Measurements from ENCODE around the gene CPT1A.

CPT1A gene

DNA sequence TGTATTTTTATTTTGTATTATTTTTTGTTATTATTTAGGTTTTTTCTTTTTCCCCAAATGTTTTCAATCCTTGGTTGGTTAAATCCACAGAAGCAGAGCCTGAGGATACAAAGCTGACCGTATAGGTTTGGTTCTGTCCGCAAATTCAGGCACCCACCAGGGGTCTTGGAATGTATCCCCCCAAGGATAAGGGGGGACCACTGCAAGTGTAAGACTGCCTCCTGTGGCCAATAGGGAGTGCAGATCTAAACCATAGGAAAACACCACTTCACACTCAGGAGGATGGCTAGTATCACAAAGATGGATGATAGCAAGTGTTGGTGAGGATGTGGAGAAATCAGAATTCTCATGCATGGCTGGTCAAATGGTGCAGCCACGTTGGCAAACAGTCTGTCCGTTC is 20.0 kb downstream of the CPT1A start:
- Histone ChIP-seq H3K36me3 (ENCODE audit: control insufficient read depth in 5 of 5, insufficient read depth in 5 of 5, low read length in 5 of 5) (peaks cover 0 to 7% (median 3%) of the 10 kb centered on the region in 5 donors), H3K4me3 (ENCODE audit: low read depth in 1 of 5, low read length in 5 of 5) (no peak overlapping the region), H3K27me3 (ENCODE audit: control insufficient read depth in 5 of 5, insufficient read depth in 4 of 5, low read length in 5 of 5) (peaks cover 0 to 2% (median 0%) of the 10 kb centered on the region in 5 donors), H3K9ac (ENCODE audit: low read length in 5 of 5) (no peak overlapping the region), H3K4me1 (ENCODE audit: control insufficient read depth in 5 of 5, insufficient read depth in 5 of 5, low read length in 5 of 5) (peaks cover 0 to 21% (median 8%) of the 10 kb centered on the region in 5 donors), H3K9me3 (ENCODE audit: control insufficient read depth in 5 of 5, low read length in 5 of 5) (no peaks in the 10 kb centered on the region), H3K27ac (ENCODE audit: low read depth, low read length) (no peak overlapping the region)

DNA sequence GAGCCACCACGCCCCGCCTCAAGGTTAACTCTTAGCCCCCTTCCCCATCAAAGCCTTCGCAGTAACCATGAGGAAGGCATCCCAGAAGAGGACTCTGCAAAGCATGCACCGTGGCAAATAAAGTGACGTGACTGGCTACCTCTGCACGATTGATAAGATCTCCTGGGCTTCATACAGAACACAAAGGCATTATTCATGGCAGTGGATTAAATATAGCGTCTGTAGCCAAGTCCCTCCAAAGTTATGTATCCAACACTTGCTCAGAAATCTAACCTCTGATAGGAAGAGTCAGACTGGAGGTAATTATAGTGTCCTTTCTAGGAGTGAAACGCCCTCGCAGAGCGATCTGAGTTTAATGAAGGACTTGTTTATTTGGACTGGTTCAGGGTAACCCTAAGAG is 22.4 kb downstream of the CPT1A start:
- Histone ChIP-seq H3K4me1 (ENCODE audit: control insufficient read depth in 5 of 5, insufficient read depth in 5 of 5, low read length in 5 of 5) (peaks cover 0 to 18% (median 4%) of the 10 kb centered on the region in 5 donors), H3K27me3 (ENCODE audit: control insufficient read depth in 5 of 5, insufficient read depth in 4 of 5, low read length in 5 of 5) (no peaks in the 10 kb centered on the region), H3K27ac (ENCODE audit: low read depth, low read length) (no peak overlapping the region), H3K9ac (ENCODE audit: low read length in 5 of 5) (no peak overlapping the region), H3K4me3 (ENCODE audit: low read depth in 1 of 5, low read length in 5 of 5) (no peak overlapping the region), H3K9me3 (ENCODE audit: control insufficient read depth in 5 of 5, low read length in 5 of 5) (no peaks in the 10 kb centered on the region), H3K36me3 (ENCODE audit: control insufficient read depth in 5 of 5, insufficient read depth in 5 of 5, low read length in 5 of 5) (peaks cover 0 to 19% (median 14%) of the 10 kb centered on the region in 5 donors)

DNA sequence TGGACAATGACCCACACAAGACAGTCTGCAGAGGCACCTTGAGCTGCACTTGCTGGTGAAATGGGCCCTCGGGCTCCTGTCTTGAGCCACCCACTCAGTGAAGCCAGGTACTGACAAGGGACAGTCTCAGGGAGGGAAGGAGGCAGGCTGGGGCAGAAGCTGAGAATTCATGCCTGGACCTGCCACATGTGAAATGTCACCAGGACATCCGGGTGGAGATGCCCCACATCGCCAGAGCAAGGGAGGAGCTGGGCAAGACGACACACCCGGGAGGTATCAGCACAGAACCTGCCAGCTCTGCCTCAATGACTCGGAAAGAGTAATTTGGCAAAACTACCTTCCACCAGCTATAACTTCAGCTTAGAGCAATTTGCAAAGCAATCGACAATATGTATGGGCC is 23.5 kb downstream of the CPT1A start:
- Histone ChIP-seq H3K9ac (ENCODE audit: low read length in 5 of 5) (no peak overlapping the region), H3K4me1 (ENCODE audit: control insufficient read depth in 5 of 5, insufficient read depth in 5 of 5, low read length in 5 of 5) (peaks cover 0 to 18% (median 4%) of the 10 kb centered on the region in 5 donors), H3K27me3 (ENCODE audit: control insufficient read depth in 5 of 5, insufficient read depth in 4 of 5, low read length in 5 of 5) (no peaks in the 10 kb centered on the region)

DNA sequence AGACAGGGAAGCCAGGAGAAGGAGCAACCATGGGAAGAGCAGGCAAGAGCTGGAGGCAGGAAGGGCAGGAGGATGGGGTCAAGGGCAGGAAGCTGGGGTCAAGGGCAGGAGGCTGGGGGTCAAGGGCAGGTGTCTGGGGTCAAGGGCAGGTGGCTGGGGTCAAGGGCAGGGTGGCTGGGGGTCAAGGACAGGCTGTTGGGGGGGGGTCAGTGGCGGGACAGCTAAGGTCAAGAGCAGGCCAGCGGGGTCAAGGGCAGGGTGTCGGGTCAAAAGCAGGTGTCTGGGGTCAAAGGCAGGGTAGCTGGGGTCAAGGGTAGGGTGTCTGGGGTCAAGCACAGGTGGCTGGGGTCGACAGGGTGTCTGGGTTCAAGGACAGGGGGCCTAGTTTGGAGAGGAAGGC is 24.2 kb downstream of the CPT1A start:
- H3K27me3 ChIP-seq (ENCODE audit: control insufficient read depth in 5 of 5, insufficient read depth in 4 of 5, low read length in 5 of 5), result no peaks in the 10 kb centered on the region
- no peaks in the 10 kb centered on the region for H3K9me3 ChIP-seq (ENCODE audit: control insufficient read depth in 5 of 5, low read length in 5 of 5)
- H3K9ac ChIP-seq (ENCODE audit: low read length in 5 of 5), result no peak overlapping the region
- H3K27ac ChIP-seq (ENCODE audit: low read depth, low read length), result no peak overlapping the region
- H3K4me3 ChIP-seq (ENCODE audit: low read depth in 1 of 5, low read length in 5 of 5), result no peak overlapping the region
- H3K4me1 ChIP-seq (ENCODE audit: control insufficient read depth in 5 of 5, insufficient read depth in 5 of 5, low read length in 5 of 5), result peaks cover 0 to 21% (median 6%) of the 10 kb centered on the region in 5 donors
- peaks cover 0 to 28% (median 19%) of the 10 kb centered on the region in 5 donors for H3K36me3 ChIP-seq (ENCODE audit: control insufficient read depth in 5 of 5, insufficient read depth in 5 of 5, low read length in 5 of 5)

More for the DNA sequence above, 23.5 kb downstream of the CPT1A start:
- H3K36me3 ChIP-seq (ENCODE audit: control insufficient read depth in 5 of 5, insufficient read depth in 5 of 5, low read length in 5 of 5), result peaks cover 0 to 25% (median 18%) of the 10 kb centered on the region in 5 donors
- H3K4me3 ChIP-seq (ENCODE audit: low read depth in 1 of 5, low read length in 5 of 5), result no peak overlapping the region
- no peak overlapping the region for H3K27ac ChIP-seq (ENCODE audit: low read depth, low read length)
- H3K9me3 ChIP-seq (ENCODE audit: control insufficient read depth in 5 of 5, low read length in 5 of 5), result no peaks in the 10 kb centered on the region

DNA sequence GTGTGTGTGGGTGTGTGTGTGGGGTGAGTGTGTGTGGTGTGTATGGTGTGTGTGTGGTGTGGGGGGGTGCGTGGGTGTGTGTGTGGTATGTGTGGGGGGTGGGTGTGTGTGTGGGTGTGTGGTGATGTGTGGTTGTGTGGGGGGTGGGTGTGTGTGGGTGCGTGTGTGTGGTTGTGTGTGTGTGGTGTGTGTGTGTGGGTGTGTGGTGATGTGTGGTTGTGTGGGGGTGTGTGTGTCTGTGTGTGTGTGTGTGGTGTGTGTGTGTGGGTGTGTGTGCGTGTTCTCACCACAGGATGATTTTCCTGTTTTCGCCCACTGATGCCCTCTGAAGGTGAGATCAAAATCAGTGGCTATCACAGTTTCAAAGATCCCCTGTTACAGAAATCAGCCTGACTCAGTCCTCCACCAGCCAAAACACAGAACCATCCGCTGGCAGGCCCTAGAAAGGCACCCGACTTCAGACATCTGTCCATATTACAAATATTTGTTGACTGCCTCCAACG is 24.7 kb downstream of the CPT1A start:
- H3K27me3 ChIP-seq (ENCODE audit: control insufficient read depth in 5 of 5, insufficient read depth in 4 of 5, low read length in 5 of 5), result peaks cover 0 to 2% (median 0%) of the 10 kb centered on the region in 5 donors
- H3K4me1 ChIP-seq (ENCODE audit: control insufficient read depth in 5 of 5, insufficient read depth in 5 of 5, low read length in 5 of 5), result peaks cover 0 to 26% (median 9%) of the 10 kb centered on the region in 5 donors
- H3K9me3 ChIP-seq (ENCODE audit: control insufficient read depth in 5 of 5, low read length in 5 of 5), result no peaks in the 10 kb centered on the region
- peaks cover 0 to 34% (median 23%) of the 10 kb centered on the region in 5 donors for H3K36me3 ChIP-seq (ENCODE audit: control insufficient read depth in 5 of 5, insufficient read depth in 5 of 5, low read length in 5 of 5)
- no peak overlapping the region for H3K4me3 ChIP-seq (ENCODE audit: low read depth in 1 of 5, low read length in 5 of 5)
- no peak overlapping the region for H3K27ac ChIP-seq (ENCODE audit: low read depth, low read length)
- H3K9ac ChIP-seq (ENCODE audit: low read length in 5 of 5), result no peak overlapping the region

DNA sequence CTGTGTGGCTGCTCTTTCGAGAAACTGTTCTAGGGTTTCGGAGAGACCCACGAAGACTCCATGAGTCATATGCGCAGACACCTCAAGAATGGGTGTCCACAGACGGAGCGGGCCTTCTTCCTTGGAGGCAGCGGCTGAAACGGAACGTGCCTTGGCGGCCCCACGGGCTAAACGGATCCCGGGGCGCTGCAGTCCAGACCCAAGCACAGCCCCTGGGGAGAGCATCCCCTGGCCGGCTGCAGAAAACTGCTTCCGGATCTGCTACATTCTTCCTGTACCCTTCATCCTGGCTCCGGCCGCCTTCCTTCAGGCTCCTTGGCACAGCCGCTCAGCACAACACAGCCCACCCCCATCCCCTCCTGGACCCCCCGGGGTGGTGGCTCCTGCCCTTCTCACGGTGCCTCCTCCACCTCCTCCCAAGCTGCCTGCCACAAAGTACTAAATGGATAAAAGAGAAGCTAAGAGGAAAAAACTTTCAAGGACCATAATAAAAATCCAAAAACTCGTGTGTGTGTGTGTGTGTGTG is 25.4 kb downstream of the CPT1A start:
- H3K4me1 ChIP-seq (ENCODE audit: control insufficient read depth in 5 of 5, insufficient read depth in 5 of 5, low read length in 5 of 5), result peaks cover 0 to 27% (median 9%) of the 10 kb centered on the region in 5 donors
- no peaks in the 10 kb centered on the region for H3K9me3 ChIP-seq (ENCODE audit: control insufficient read depth in 5 of 5, low read length in 5 of 5)
- H3K27me3 ChIP-seq (ENCODE audit: control insufficient read depth in 5 of 5, insufficient read depth in 4 of 5, low read length in 5 of 5), result peaks cover 0 to 2% (median 0%) of the 10 kb centered on the region in 5 donors
- H3K4me3 ChIP-seq (ENCODE audit: low read depth in 1 of 5, low read length in 5 of 5), result no peak overlapping the region
- H3K9ac ChIP-seq (ENCODE audit: low read length in 5 of 5), result no peak overlapping the region
- no peak overlapping the region for H3K27ac ChIP-seq (ENCODE audit: low read depth, low read length)
- peaks cover 0 to 37% (median 25%) of the 10 kb centered on the region in 5 donors for H3K36me3 ChIP-seq (ENCODE audit: control insufficient read depth in 5 of 5, insufficient read depth in 5 of 5, low read length in 5 of 5)

DNA sequence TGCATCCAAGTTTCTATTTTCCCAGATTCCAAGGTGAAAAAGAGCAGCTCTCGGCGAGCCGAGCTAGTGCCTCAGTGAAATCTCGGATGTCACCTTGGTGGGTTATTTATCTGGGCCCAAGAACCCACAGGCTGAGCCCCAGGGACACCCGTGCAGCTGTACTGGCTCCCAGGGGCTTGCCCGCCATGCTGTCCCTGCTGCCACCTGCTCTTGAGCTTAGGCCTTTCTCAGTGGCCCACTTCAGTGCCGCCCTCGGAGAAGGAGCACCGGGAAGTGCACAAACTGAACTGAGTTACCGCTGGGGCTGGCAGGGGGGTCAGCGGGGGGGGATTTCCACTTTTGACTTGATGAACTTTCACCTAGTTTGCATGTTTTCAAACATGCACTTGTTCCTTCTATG is 27.9 kb downstream of the CPT1A start:
- peaks cover 0 to 2% (median 0%) of the 10 kb centered on the region in 5 donors for H3K27me3 ChIP-seq (ENCODE audit: control insufficient read depth in 5 of 5, insufficient read depth in 4 of 5, low read length in 5 of 5)
- peaks cover 0 to 50% (median 29%) of the 10 kb centered on the region in 5 donors for H3K36me3 ChIP-seq (ENCODE audit: control insufficient read depth in 5 of 5, insufficient read depth in 5 of 5, low read length in 5 of 5)
- no peak overlapping the region for H3K4me3 ChIP-seq (ENCODE audit: low read depth in 1 of 5, low read length in 5 of 5)
- no peak overlapping the region for H3K27ac ChIP-seq (ENCODE audit: low read depth, low read length)
- no peak overlapping the region for H3K9ac ChIP-seq (ENCODE audit: low read length in 5 of 5)
- peaks cover 0 to 29% (median 9%) of the 10 kb centered on the region in 5 donors for H3K4me1 ChIP-seq (ENCODE audit: control insufficient read depth in 5 of 5, insufficient read depth in 5 of 5, low read length in 5 of 5)
- H3K9me3 ChIP-seq (ENCODE audit: control insufficient read depth in 5 of 5, low read length in 5 of 5), result no peaks in the 10 kb centered on the region

DNA sequence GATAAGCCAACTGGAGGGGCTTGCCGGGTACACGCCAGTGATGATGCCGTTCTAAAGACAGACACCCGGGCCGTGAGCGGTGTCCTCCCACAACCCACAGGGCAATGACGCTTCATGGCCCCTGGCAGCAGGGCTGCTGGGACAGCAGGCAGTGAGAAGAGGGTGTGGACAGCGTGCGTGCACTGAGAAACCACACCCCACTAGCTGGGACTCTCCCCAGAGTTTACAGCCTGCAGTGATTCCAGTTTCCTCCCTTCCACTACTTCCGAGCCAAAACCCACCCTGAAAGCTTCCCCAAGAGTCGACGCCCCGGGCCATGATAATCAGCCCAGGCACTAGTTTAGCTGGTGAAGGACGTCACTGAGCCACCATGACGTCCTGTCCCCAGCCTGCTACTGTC is 29.2 kb downstream of the CPT1A start:
- Histone ChIP-seq H3K9me3 (ENCODE audit: control insufficient read depth in 5 of 5, low read length in 5 of 5) (no peaks in the 10 kb centered on the region), H3K9ac (ENCODE audit: low read length in 5 of 5) (no peak overlapping the region), H3K36me3 (ENCODE audit: control insufficient read depth in 5 of 5, insufficient read depth in 5 of 5, low read length in 5 of 5) (peaks cover 0 to 56% (median 25%) of the 10 kb centered on the region in 5 donors), H3K27me3 (ENCODE audit: control insufficient read depth in 5 of 5, insufficient read depth in 4 of 5, low read length in 5 of 5) (peaks cover 0 to 2% (median 0%) of the 10 kb centered on the region in 5 donors), H3K4me1 (ENCODE audit: control insufficient read depth in 5 of 5, insufficient read depth in 5 of 5, low read length in 5 of 5) (peaks cover 0 to 24% (median 9%) of the 10 kb centered on the region in 5 donors), H3K4me3 (ENCODE audit: low read depth in 1 of 5, low read length in 5 of 5) (no peak overlapping the region), H3K27ac (ENCODE audit: low read depth, low read length) (no peak overlapping the region)

DNA sequence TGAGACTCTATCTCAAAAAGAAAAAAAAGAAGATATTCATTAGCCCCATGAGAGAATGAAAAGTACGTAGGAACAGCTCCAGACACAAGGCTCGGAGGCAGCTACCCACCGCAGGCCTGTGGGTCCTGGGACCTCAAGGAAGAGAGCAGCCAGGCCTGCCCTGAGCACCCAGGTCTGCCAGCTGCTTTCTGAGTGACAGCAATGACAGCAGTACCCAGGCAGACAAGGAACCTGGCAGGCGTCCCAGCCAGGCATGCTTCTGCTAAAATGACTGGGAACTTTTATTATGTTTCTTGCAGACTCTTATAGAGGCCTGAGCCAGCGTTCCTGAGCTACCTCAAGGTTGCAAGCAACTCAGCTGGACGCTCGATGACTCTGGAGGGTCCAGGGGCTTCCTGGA is 31.6 kb downstream of the CPT1A start:
- Histone ChIP-seq H3K36me3 (ENCODE audit: control insufficient read depth in 5 of 5, insufficient read depth in 5 of 5, low read length in 5 of 5) (peaks cover 0 to 61% (median 33%) of the 10 kb centered on the region in 5 donors), H3K4me3 (ENCODE audit: low read depth in 1 of 5, low read length in 5 of 5) (no peak overlapping the region), H3K27ac (ENCODE audit: low read depth, low read length) (no peak overlapping the region), H3K9me3 (ENCODE audit: control insufficient read depth in 5 of 5, low read length in 5 of 5) (no peaks in the 10 kb centered on the region), H3K4me1 (ENCODE audit: control insufficient read depth in 5 of 5, insufficient read depth in 5 of 5, low read length in 5 of 5) (peaks cover 0 to 19% (median 4%) of the 10 kb centered on the region in 5 donors), H3K9ac (ENCODE audit: low read length in 5 of 5) (no peak overlapping the region), H3K27me3 (ENCODE audit: control insufficient read depth in 5 of 5, insufficient read depth in 4 of 5, low read length in 5 of 5) (peaks cover 0 to 2% (median 0%) of the 10 kb centered on the region in 5 donors)

DNA sequence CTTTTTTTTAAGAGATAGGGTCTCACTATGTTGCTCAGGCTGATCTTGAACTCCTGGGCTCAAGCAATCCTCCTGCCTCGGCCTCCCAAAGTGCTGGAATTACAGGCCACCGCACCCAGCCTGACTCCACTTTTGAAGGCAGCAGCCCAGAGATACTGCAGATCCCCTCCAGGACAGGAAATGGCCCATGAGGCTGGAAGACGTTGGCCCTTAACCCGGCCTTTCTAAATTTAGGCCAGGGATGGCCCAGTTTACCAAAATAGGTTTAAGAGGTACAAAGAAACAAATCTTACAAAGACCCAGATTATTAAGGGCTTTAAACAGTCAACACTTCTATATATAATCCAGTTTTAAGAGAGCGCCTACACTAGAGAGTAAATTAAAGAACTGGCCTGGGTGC is 32.2 kb downstream of the CPT1A start:
- Histone ChIP-seq H3K4me3 (ENCODE audit: low read depth in 1 of 5, low read length in 5 of 5) (no peak overlapping the region), H3K27ac (ENCODE audit: low read depth, low read length) (no peak overlapping the region), H3K36me3 (ENCODE audit: control insufficient read depth in 5 of 5, insufficient read depth in 5 of 5, low read length in 5 of 5) (peaks cover 0 to 60% (median 27%) of the 10 kb centered on the region in 5 donors), H3K9me3 (ENCODE audit: control insufficient read depth in 5 of 5, low read length in 5 of 5) (no peaks in the 10 kb centered on the region), H3K4me1 (ENCODE audit: control insufficient read depth in 5 of 5, insufficient read depth in 5 of 5, low read length in 5 of 5) (peaks cover 0 to 19% (median 4%) of the 10 kb centered on the region in 5 donors), H3K27me3 (ENCODE audit: control insufficient read depth in 5 of 5, insufficient read depth in 4 of 5, low read length in 5 of 5) (peaks cover 0 to 2% (median 0%) of the 10 kb centered on the region in 5 donors), H3K9ac (ENCODE audit: low read length in 5 of 5) (no peak overlapping the region)

All from subcutaneous abdominal adipose tissue (tissue), 5 donors.